Heart left ventricle (tissue), 13 donors: Measurements from ENCODE around the gene CADPS2.

Experiments
- POLR2A ChIP-seq, 2 donors: fragments of 450-650 bp; IDR thresholded peaks; one replicate each; pipeline ENCODE4 v1.6.1; 2017; ENCODE audit warnings: antibody characterized with exemption in 2 of 2, mild to moderate bottlenecking in 2 of 2, moderate library complexity in 2 of 2
- TF ChIP-seq, protein P1 (sequence below), 12 donors: fragments of 200-600 bp; sonication (generic) in 4 of 12; IDR thresholded peaks; one replicate each; pipeline versions ENCODE4 v1.5.0 to v1.8.0; 2018 to 2022; ENCODE audit warnings: antibody characterized with exemption in 12 of 12, mild to moderate bottlenecking in 5 of 12
- donor health status: ischemic (EF 13 %, LVEDD 7.1; RV severe dilation, severe dysfunction).
- donor health status: DM: no; HTN: yes; CAD: no.
- donor health status: DM: no; HTN: no; CAD: no.
- donor health status: ischemic (EF 25% LVEDD 6.9; RV normal size, moderate dysfunction).
- donor health status: ischemic (EF 25% LVEDD 5.7; RV mildly dilated, moderate dysfunction).
- donor health status: ischemic (EF 35%, LVEDD 5.7; RV mildly dilated, moderate dysfunction).
- donor health status: nonischemic (EF 11% LVEDD 7.7; RV severe dilation, severe dysfunction).
- donor health status: DM: yes; HTN: yes; CAD: no.
- donor health status: PGD.
- donor health status: ischemic (EF 29% LVEDD 5.4; RV normal size, mild dysfunction).
- donor health status: nonischemic (EF 23%, LVEDD 6.1; RV moderate dilation, normal function).

- TF ChIP-seq, protein P1, sequence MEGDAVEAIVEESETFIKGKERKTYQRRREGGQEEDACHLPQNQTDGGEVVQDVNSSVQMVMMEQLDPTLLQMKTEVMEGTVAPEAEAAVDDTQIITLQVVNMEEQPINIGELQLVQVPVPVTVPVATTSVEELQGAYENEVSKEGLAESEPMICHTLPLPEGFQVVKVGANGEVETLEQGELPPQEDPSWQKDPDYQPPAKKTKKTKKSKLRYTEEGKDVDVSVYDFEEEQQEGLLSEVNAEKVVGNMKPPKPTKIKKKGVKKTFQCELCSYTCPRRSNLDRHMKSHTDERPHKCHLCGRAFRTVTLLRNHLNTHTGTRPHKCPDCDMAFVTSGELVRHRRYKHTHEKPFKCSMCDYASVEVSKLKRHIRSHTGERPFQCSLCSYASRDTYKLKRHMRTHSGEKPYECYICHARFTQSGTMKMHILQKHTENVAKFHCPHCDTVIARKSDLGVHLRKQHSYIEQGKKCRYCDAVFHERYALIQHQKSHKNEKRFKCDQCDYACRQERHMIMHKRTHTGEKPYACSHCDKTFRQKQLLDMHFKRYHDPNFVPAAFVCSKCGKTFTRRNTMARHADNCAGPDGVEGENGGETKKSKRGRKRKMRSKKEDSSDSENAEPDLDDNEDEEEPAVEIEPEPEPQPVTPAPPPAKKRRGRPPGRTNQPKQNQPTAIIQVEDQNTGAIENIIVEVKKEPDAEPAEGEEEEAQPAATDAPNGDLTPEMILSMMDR (IDR thresholded peaks at IDR 0.05): no peak
- TF ChIP-seq POLR2A (IDR thresholded peaks at IDR 0.05): no peak
Measured at GRCh38 chr7:122546496-122546895, 339.8 kb downstream of the CADPS2 start.
